Measurements from ENCODE around the gene JAKMIP1.
"Not testable (repeated sequence)": the region's sequence is repeated elsewhere in the genome, so short reads cannot be mapped to it uniquely, and the experiment has no call there.

JAKMIP1 gene

GRCh38 chr4:6229095-6229494, 28.7 kb upstream of the JAKMIP1 start:
- DNase-seq (ENCODE audit: low read depth in 3 of 3): no peak

GRCh38 chr4:6228158-6229067, 28.1 kb upstream of the JAKMIP1 start:
- no peak for DNase-seq (ENCODE audit: low read depth in 3 of 3)

- no peak for DNase-seq (ENCODE audit: low read depth in 3 of 3)
Observed at GRCh38 chr4:6227412-6228157, 27.2 kb upstream of the JAKMIP1 start.

- no peak for DNase-seq (ENCODE audit: low read depth in 3 of 3)
Observed at GRCh38 chr4:6226506-6226905, 26.2 kb upstream of the JAKMIP1 start.

GRCh38 chr4:6225469-6225868, 25.1 kb upstream of the JAKMIP1 start:
- DNase-seq (ENCODE audit: low read depth in 3 of 3): no peak

- no peak for DNase-seq (ENCODE audit: low read depth in 3 of 3)
Observed at GRCh38 chr4:6224735-6225134, 24.4 kb upstream of the JAKMIP1 start.

GRCh38 chr4:6222761-6223292, 22.5 kb upstream of the JAKMIP1 start:
- DNase-seq (ENCODE audit: low read depth in 3 of 3): no peak

GRCh38 chr4:6221851-6222760, 21.8 kb upstream of the JAKMIP1 start:
- DNase-seq (ENCODE audit: low read depth in 3 of 3): no peak

GRCh38 chr4:6221301-6221850, 21.0 kb upstream of the JAKMIP1 start:
- no peak for DNase-seq (ENCODE audit: low read depth in 3 of 3)

- DNase-seq (ENCODE audit: low read depth in 3 of 3): no peak
Observed at GRCh38 chr4:6217716-6218381, 17.5 kb upstream of the JAKMIP1 start.

GRCh38 chr4:6216588-6216987, 16.2 kb upstream of the JAKMIP1 start:
- no peak for DNase-seq (ENCODE audit: low read depth in 3 of 3)

- no peak for DNase-seq (ENCODE audit: low read depth in 3 of 3)
Observed at GRCh38 chr4:6209921-6210320, 9.6 kb upstream of the JAKMIP1 start.

GRCh38 chr4:6209291-6209690, 8.9 kb upstream of the JAKMIP1 start:
- not testable (repeated sequence) for DNase-seq (ENCODE audit: low read depth in 3 of 3)

GRCh38 chr4:6208416-6208815, 8.1 kb upstream of the JAKMIP1 start:
- DNase-seq (ENCODE audit: low read depth in 3 of 3): no peak

- DNase-seq (ENCODE audit: low read depth in 3 of 3): no peak
Observed at GRCh38 chr4:6207602-6208001, 7.3 kb upstream of the JAKMIP1 start.

- no peak for DNase-seq (ENCODE audit: low read depth in 3 of 3)
Observed at GRCh38 chr4:6206771-6207290, 6.5 kb upstream of the JAKMIP1 start.

GRCh38 chr4:6205973-6206372, 5.6 kb upstream of the JAKMIP1 start:
- DNase-seq (ENCODE audit: low read depth in 3 of 3): no peak

GRCh38 chr4:6205567-6205931, 5.2 kb upstream of the JAKMIP1 start:
- no peak for DNase-seq (ENCODE audit: low read depth in 3 of 3)

- no peak for DNase-seq (ENCODE audit: low read depth in 3 of 3)
Observed at GRCh38 chr4:6204871-6205566, 4.7 kb upstream of the JAKMIP1 start.

GRCh38 chr4:6204098-6204497, 3.7 kb upstream of the JAKMIP1 start:
- no peak for DNase-seq (ENCODE audit: low read depth in 3 of 3)
